ENCODE results near the gene CCDC77. TPM values are rescaled to one million over a fixed set of nuclear protein-coding genes. Genes with fewer than 3 reads are reported as not detected.

Gene CCDC77
- total RNA-seq, result 2.0 and 3.1 TPM in 2 replicates

GRCh38 chr12:401235-402028 is at the start of gene CCDC77:
Gene CCDC77 (plus strand): TSS chr12:401644. CDS start chr12:409384, 7,740 bp downstream.

DNA sequence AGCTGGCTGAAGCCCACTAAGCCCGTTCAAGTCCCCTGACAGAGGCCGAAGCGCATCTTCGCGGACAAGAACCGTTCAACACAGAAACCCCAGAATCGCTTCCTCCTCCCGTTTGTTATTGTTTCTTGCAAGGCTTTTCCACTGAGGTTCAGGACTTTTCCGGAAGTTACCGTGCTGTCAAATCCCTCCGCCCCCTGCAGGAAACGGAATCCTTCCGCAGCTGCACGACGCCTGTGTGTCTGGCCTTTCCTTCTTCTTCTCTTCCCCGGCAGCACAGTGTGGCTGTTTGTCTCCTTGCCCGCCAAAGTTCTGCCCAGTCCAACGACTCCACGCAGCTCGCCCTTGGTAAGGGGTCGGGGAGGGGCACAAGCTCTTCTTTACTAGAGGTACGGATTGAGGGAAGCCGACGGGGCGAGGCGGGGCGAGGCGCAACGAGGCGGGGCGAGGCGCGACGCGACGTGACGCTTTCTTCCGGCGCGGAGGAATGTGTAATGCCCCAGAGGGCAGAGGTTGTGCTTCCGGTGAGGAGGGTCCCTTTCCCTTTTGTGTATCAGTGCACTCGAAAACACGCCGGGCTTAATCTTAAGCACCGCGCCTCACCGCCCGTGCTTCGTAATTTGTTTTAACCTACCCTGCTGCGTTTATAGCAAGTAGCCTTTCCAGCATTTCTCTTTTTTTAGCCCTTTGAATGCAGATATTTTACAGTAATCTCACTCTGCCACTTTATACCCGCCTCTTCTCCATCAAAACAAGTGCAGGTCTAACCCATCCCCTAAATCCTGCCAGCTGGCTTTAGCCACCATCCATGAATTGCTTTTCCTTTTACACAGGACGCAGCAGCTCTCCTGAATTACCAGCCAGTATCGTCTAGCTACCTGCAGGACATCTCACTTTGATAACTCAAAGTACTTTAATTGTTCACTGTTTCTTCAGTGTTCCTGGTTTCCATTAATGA is 12.0 kb upstream of the CCDC77 start, which contains the start of gene KDM5A:
KDM5A (minus strand) TSS at position 179 of the 955 bp plus-strand sequence. CDS start 229 bp downstream, outside the sequence.

DNA sequence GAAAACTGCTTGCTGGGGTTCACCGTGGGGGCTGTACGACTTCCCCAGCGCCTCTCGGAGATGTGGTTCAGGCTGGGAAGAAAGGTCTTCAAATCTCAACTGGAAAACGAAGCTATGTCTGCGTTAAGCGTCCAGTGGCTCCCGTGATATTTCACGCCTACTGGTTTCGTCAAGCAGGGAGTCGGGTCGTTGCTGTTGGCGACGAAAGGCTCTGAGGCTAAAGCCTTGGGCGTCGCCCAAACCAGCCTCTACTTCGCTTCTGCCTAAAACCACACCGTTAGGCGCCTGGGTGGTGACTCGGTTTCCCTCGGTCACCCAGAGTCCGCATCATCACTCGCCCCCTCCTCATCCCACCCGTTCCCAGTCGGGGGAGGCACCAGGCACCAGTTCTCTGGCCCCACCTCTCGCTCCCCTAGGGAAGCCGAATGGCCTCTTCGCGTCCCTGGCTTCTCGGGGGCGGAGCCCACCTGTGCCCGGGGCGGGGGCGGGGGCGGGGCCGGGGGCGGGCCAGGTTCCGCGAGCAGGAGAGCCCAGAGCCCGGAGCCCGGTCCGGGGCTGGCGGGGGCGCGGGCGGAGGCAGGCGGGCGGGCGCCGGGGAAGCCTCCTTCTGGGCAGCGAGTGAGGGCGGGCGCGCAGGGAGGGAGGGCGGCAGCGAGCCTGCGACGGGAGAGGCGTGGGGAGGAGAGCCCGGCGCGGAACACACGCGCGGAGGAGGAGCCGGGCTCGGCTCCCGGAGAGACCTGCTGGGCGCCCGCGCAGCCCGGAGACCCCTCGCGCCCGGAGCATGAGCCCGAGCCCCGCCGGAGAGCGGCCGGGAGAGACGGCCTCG is 58.2 kb downstream of the CCDC77 start, which contains the start of gene B4GALNT3:
B4GALNT3 (plus strand) TSS at position 510 of the 829 bp plus-strand sequence. CDS start 438 bp downstream, outside the sequence.

Other genes with a start within 250 kb of the CCDC77 start
- gene SLC6A12, start 187.5 kb upstream of the CCDC77 start, total RNA-seq, result not detected in 2 replicates
- gene SLC6A13, start 138.8 kb upstream of the CCDC77 start, total RNA-seq, result not detected in 2 replicates
- gene KDM5A, start 12.3 kb upstream of the CCDC77 start, total RNA-seq, result 34.1 and 37.8 TPM in 2 replicates
- gene B4GALNT3, start 58.3 kb downstream of the CCDC77 start, total RNA-seq, result under 0.01 TPM in 1 of 2 replicates, not detected in the other